Right renal cortex interstitium (tissue), 3 donors: ENCODE data around the gene PIP4K2A. TPM values are rescaled to one million over a fixed set of nuclear protein-coding genes. Genes with fewer than 3 reads are reported as not detected.

Experiments used
- DNase-seq, 3 donors: peaks; one replicate each; pipeline ENCODE4 v3.0.0-alpha.2; 2013; ENCODE audit warnings: low read depth in 3 of 3, low spot score in 2 of 3
- polyA plus RNA-seq, 3 donors: library from polyadenylated mRNA; unstranded; fragments of 120-200 nt; gene quantifications; one replicate each; pipeline ENCODE4 v1.2.1, GENCODE V29; 2013; ENCODE audit not compliant: insufficient read length in 3 of 3

The PIP4K2A gene
- polyA plus RNA-seq, 3 donors, result 25.9 to 28.9 (median 28.6) TPM

- DNase-seq, result no peak
Measured at GRCh38 chr10:22670788-22671187, 43.6 kb downstream of the PIP4K2A start.

- DNase-seq, result no peak
Measured at GRCh38 chr10:22669163-22669711, 45.1 kb downstream of the PIP4K2A start.

GRCh38 chr10:22667093-22667480 lies 47.3 kb downstream of the PIP4K2A start:
- DNase-seq, result no peak

GRCh38 chr10:22666287-22667092 lies 47.9 kb downstream of the PIP4K2A start:
- DNase-seq, result no peak

- DNase-seq, result no peak
Measured at GRCh38 chr10:22665329-22665728, 49.0 kb downstream of the PIP4K2A start.

- DNase-seq, result no peak
Measured at GRCh38 chr10:22662733-22663330, 51.5 kb downstream of the PIP4K2A start.

GRCh38 chr10:22659866-22660265 lies 54.5 kb downstream of the PIP4K2A start:
- no peak for DNase-seq

GRCh38 chr10:22658745-22659410 lies 55.5 kb downstream of the PIP4K2A start:
- DNase-seq, result no peak

- no peak for DNase-seq
Measured at GRCh38 chr10:22657566-22658225, 56.7 kb downstream of the PIP4K2A start.

GRCh38 chr10:22657024-22657423 lies 57.4 kb downstream of the PIP4K2A start:
- DNase-seq, result no peak

GRCh38 chr10:22656036-22656435 lies 58.3 kb downstream of the PIP4K2A start:
- DNase-seq, result no peak

- peak in 1 of 3 donors; percentile 49 for DNase-seq
Measured at GRCh38 chr10:22655312-22655981, 58.9 kb downstream of the PIP4K2A start.

GRCh38 chr10:22652988-22653481 lies 61.3 kb downstream of the PIP4K2A start:
- no peak for DNase-seq

GRCh38 chr10:22651276-22651980 lies 63.0 kb downstream of the PIP4K2A start:
- DNase-seq, result no peak

GRCh38 chr10:22649994-22650393 lies 64.4 kb downstream of the PIP4K2A start:
- DNase-seq, result no peak

- no peak for DNase-seq
Measured at GRCh38 chr10:22649390-22649841, 65.0 kb downstream of the PIP4K2A start.

- DNase-seq, result no peak
Measured at GRCh38 chr10:22648547-22648961, 65.8 kb downstream of the PIP4K2A start.

- DNase-seq, result no peak
Measured at GRCh38 chr10:22647244-22647643, 67.1 kb downstream of the PIP4K2A start.

- DNase-seq, result no peak
Measured at GRCh38 chr10:22646388-22646853, 68.0 kb downstream of the PIP4K2A start.
